ENCODE measurements around the gene DIS3L2.

DIS3L2 gene

GRCh38 chr2:232239951-232240681 lies 278.6 kb downstream of the DIS3L2 start:
- in situ Hi-C loops (cut with MboI; ENCODE audit: low pct_unique_long_range_greater_than_20kb, low sequenced_read_pairs, unreplicated experiment): loop anchor here (10.0 kb wide), 1 partner anchor 75 kb away; no protein-coding TSS in a partner anchor
- peak; percentile 21 for DNase-seq (ENCODE audit: low spot score)
- TF ChIP-seq, protein P1, sequence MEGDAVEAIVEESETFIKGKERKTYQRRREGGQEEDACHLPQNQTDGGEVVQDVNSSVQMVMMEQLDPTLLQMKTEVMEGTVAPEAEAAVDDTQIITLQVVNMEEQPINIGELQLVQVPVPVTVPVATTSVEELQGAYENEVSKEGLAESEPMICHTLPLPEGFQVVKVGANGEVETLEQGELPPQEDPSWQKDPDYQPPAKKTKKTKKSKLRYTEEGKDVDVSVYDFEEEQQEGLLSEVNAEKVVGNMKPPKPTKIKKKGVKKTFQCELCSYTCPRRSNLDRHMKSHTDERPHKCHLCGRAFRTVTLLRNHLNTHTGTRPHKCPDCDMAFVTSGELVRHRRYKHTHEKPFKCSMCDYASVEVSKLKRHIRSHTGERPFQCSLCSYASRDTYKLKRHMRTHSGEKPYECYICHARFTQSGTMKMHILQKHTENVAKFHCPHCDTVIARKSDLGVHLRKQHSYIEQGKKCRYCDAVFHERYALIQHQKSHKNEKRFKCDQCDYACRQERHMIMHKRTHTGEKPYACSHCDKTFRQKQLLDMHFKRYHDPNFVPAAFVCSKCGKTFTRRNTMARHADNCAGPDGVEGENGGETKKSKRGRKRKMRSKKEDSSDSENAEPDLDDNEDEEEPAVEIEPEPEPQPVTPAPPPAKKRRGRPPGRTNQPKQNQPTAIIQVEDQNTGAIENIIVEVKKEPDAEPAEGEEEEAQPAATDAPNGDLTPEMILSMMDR (IDR thresholded peaks at IDR 0.05; ENCODE audit: extremely low read depth, insufficient read depth, missing control alignments): no peak

DNA sequence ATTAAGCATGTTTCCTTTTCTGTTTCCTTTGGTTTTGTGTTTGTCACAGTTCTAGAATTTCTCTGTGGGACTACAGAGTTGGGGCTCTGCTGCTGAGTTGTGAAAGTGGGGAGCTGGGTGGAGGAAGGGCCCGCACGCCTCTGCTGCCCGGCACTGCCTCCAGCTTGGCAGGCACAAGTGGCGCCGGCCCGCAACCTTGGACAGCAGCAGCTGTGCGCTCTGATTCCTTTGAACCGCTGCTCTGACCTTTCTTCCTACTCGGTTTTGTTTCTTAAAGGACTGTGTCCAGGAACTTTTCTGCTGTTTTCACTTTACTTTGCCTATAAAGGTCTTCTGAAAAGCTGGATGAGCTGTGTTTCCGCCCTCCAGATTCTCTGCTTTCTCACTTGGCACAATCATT lies 279.4 kb downstream of the DIS3L2 start:
- in situ Hi-C loops (cut with MboI; ENCODE audit: low pct_unique_long_range_greater_than_20kb, low sequenced_read_pairs, unreplicated experiment): no loop called here
- TF ChIP-seq, protein P1 (IDR thresholded peaks at IDR 0.05; ENCODE audit: extremely low read depth, insufficient read depth, missing control alignments): no peak
- DNase-seq (ENCODE audit: low spot score): no peak

GRCh38 chr2:232242316-232242715 lies 280.8 kb downstream of the DIS3L2 start:
- DNase-seq (ENCODE audit: low spot score): no peak
- in situ Hi-C loops (cut with MboI; ENCODE audit: low pct_unique_long_range_greater_than_20kb, low sequenced_read_pairs, unreplicated experiment): no loop called here
- TF ChIP-seq, protein P1 (IDR thresholded peaks at IDR 0.05; ENCODE audit: extremely low read depth, insufficient read depth, missing control alignments): no peak

- TF ChIP-seq, protein P1 (IDR thresholded peaks at IDR 0.05; ENCODE audit: extremely low read depth, insufficient read depth, missing control alignments): no peak
- no peak for DNase-seq (ENCODE audit: low spot score)
- in situ Hi-C loops (cut with MboI; ENCODE audit: low pct_unique_long_range_greater_than_20kb, low sequenced_read_pairs, unreplicated experiment): no loop called here
Observed at GRCh38 chr2:232245111-232245510, 283.6 kb downstream of the DIS3L2 start.

GRCh38 chr2:232246245-232246644 lies 284.7 kb downstream of the DIS3L2 start:
- DNase-seq (ENCODE audit: low spot score): no peak
- TF ChIP-seq, protein P1 (IDR thresholded peaks at IDR 0.05; ENCODE audit: extremely low read depth, insufficient read depth, missing control alignments): no peak
- in situ Hi-C loops (cut with MboI; ENCODE audit: low pct_unique_long_range_greater_than_20kb, low sequenced_read_pairs, unreplicated experiment): no loop called here

- TF ChIP-seq, protein P1 (IDR thresholded peaks at IDR 0.05; ENCODE audit: extremely low read depth, insufficient read depth, missing control alignments): no peak
- in situ Hi-C loops (cut with MboI; ENCODE audit: low pct_unique_long_range_greater_than_20kb, low sequenced_read_pairs, unreplicated experiment): no loop called here
- no peak for DNase-seq (ENCODE audit: low spot score)
Observed at GRCh38 chr2:232249096-232249495, 287.6 kb downstream of the DIS3L2 start.

Data from GM13977 (cell line).